Measurements from ENCODE around the gene OCA2. TPM values are rescaled to one million over a fixed set of nuclear protein-coding genes. Genes with fewer than 3 reads are reported as not detected.

Gene OCA2
- total RNA-seq, 1 experiment from 2014 or later, result 0.13 TPM

DNA sequence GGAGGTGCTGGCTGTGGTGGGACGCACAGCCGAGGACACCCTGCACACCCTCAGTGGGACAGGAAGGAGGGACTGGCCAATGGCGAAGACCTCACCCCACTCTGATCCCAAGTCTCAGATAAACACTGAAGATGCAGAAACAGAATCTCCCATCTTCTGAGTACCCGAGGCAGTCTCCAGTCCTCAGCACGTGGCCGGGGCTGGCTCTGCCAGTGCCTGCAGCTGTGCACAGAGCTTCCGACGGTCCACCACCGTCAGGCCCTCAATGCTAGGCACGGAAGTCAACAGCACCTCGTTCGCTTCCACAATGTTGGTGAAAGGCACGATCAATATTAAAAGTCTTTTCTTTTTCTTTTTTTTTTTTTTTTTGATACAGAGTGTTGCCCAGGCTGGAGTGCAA is 16.8 kb upstream of the OCA2 start:
- peaks cover 13% of the 10 kb centered on the region for H3K36me3 ChIP-seq (ENCODE audit: control insufficient read depth, insufficient read depth, low read length)
- intact Hi-C loops (cut with micrococcal nuclease; ENCODE audit: unreplicated experiment) (no loop called here), in situ Hi-C loops (cut with HindIII; ENCODE audit: low pct_unique_long_range_greater_than_20kb, low sequenced_read_pairs) (no loop called here)
- no peaks in the 10 kb centered on the region for H3K4me1 ChIP-seq (ENCODE audit: control insufficient read depth, insufficient read depth, low read length)
- TF ChIP-seq, protein P1, sequence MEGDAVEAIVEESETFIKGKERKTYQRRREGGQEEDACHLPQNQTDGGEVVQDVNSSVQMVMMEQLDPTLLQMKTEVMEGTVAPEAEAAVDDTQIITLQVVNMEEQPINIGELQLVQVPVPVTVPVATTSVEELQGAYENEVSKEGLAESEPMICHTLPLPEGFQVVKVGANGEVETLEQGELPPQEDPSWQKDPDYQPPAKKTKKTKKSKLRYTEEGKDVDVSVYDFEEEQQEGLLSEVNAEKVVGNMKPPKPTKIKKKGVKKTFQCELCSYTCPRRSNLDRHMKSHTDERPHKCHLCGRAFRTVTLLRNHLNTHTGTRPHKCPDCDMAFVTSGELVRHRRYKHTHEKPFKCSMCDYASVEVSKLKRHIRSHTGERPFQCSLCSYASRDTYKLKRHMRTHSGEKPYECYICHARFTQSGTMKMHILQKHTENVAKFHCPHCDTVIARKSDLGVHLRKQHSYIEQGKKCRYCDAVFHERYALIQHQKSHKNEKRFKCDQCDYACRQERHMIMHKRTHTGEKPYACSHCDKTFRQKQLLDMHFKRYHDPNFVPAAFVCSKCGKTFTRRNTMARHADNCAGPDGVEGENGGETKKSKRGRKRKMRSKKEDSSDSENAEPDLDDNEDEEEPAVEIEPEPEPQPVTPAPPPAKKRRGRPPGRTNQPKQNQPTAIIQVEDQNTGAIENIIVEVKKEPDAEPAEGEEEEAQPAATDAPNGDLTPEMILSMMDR (IDR thresholded peaks at IDR 0.05), result no peak
- TF ChIP-seq TCF7L2 (IDR thresholded peaks at IDR 0.05; ENCODE audit: low read depth, low read length) (no peak), SIN3A (IDR thresholded peaks at IDR 0.05; ENCODE audit: borderline replicate concordance, insufficient read depth, low read depth, low read length) (no peak), POLR2AphosphoS5 (IDR thresholded peaks at IDR 0.05; ENCODE audit: low read depth, low read length) (no peak)
- TF ChIP-seq, protein P2, sequence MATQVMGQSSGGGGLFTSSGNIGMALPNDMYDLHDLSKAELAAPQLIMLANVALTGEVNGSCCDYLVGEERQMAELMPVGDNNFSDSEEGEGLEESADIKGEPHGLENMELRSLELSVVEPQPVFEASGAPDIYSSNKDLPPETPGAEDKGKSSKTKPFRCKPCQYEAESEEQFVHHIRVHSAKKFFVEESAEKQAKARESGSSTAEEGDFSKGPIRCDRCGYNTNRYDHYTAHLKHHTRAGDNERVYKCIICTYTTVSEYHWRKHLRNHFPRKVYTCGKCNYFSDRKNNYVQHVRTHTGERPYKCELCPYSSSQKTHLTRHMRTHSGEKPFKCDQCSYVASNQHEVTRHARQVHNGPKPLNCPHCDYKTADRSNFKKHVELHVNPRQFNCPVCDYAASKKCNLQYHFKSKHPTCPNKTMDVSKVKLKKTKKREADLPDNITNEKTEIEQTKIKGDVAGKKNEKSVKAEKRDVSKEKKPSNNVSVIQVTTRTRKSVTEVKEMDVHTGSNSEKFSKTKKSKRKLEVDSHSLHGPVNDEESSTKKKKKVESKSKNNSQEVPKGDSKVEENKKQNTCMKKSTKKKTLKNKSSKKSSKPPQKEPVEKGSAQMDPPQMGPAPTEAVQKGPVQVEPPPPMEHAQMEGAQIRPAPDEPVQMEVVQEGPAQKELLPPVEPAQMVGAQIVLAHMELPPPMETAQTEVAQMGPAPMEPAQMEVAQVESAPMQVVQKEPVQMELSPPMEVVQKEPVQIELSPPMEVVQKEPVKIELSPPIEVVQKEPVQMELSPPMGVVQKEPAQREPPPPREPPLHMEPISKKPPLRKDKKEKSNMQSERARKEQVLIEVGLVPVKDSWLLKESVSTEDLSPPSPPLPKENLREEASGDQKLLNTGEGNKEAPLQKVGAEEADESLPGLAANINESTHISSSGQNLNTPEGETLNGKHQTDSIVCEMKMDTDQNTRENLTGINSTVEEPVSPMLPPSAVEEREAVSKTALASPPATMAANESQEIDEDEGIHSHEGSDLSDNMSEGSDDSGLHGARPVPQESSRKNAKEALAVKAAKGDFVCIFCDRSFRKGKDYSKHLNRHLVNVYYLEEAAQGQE (IDR thresholded peaks at IDR 0.05; ENCODE audit: insufficient read depth in 1 of 2, low read depth in 2 of 2, low read length in 1 of 2), result no peak
- H3K4me3 ChIP-seq (ENCODE audit: low read depth in 2 of 2, low read length in 2 of 2), result no peak overlapping the region
- BruUV-seq (replicated peaks), result no TSS peak
- no peaks in the 10 kb centered on the region for H3K27me3 ChIP-seq (ENCODE audit: control insufficient read depth, insufficient read depth, low read length)
- DNase-seq (ENCODE audit: low read depth, low spot score), result no peak
- H3K27ac ChIP-seq (ENCODE audit: low read length), result no peak overlapping the region
- ATAC-seq, result no peak
- no peaks in the 10 kb centered on the region for H3K9me3 ChIP-seq (ENCODE audit: control insufficient read depth, insufficient read depth, low read depth, low read length)
- ChIA-PET CTCF (interaction anchor here (0.7 kb wide), 1 partner anchor 1225 kb away, joined by 3 read pairs; no protein-coding TSS in a partner anchor), POLR2A (no interaction called here)

DNA sequence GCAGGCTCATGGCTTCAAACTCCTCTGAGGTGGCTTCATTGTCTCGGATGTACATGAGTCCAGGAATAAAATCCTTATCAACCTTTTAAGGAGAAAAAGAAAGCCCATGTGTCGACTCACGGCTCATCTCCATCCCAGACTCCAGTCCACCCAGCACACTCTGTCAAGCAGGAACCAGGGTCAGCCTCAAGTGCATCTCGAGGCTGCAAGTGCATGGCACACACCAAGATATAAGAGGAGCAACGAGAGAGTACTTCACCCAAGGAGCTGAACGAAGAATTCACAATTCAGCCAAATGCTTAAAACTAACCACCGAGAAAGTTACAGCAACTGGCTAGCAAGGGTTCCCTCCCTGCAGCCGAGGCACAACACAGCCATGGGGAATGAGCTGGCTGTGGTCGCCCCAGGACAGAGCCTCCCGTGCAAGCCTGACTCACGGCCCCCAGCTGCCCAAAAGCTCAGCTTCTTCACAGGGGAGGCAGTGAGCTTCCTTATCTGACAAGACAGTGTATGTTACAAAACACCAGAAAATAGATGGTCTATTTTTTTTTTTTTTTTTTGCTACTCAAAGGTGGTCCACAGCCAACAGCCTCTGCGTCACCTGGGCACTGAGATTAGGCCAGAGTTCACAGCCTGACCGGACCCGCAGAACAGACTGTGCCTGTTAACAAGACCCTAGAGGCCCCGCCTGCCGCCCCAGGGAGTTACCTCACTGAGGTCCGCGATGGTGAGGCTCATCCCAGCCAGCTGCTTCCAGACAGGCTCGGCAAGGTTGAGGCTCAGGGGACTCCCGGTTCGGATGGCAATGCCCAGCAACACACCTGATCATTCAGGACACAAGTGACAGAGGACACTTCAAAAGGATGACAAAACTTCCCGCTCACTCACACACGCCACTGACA is 15.9 kb upstream of the OCA2 start:
- ATAC-seq, result no peak
- H3K36me3 ChIP-seq (ENCODE audit: control insufficient read depth, insufficient read depth, low read length), result peaks cover 5% of the 10 kb centered on the region
- in situ Hi-C loops (cut with HindIII; ENCODE audit: low pct_unique_long_range_greater_than_20kb, low sequenced_read_pairs), result no loop called here
- H3K27ac ChIP-seq (ENCODE audit: low read length), result no peak overlapping the region
- CTCF ChIA-PET, result interaction anchor here (0.8 kb wide), 1 partner anchor 1226 kb away, joined by 3 read pairs; no protein-coding TSS in a partner anchor
- POLR2A ChIA-PET, result no interaction called here
- DNase-seq (ENCODE audit: low read depth, low spot score), result no peak
- H3K27me3 ChIP-seq (ENCODE audit: control insufficient read depth, insufficient read depth, low read length), result no peaks in the 10 kb centered on the region
- no peaks in the 10 kb centered on the region for H3K4me1 ChIP-seq (ENCODE audit: control insufficient read depth, insufficient read depth, low read length)
- no peaks in the 10 kb centered on the region for H3K9me3 ChIP-seq (ENCODE audit: control insufficient read depth, insufficient read depth, low read depth, low read length)
- no peak overlapping the region for H3K4me3 ChIP-seq (ENCODE audit: low read depth in 2 of 2, low read length in 2 of 2)
- BruUV-seq (replicated peaks), result no TSS peak
- TF ChIP-seq, protein P2 (IDR thresholded peaks at IDR 0.05; ENCODE audit: insufficient read depth in 1 of 2, low read depth in 2 of 2, low read length in 1 of 2), result no peak
- TF ChIP-seq TCF7L2 (IDR thresholded peaks at IDR 0.05; ENCODE audit: low read depth, low read length), result no peak
- no peak for TF ChIP-seq SIN3A (IDR thresholded peaks at IDR 0.05; ENCODE audit: borderline replicate concordance, insufficient read depth, low read depth, low read length)
- intact Hi-C loops (cut with micrococcal nuclease; ENCODE audit: unreplicated experiment), result no loop called here

All from Panc1 (cell line).